Smooth muscle cell of the umbilical artery (primary cell): Measurements from ENCODE around the gene CDH7. TPM values are rescaled to one million over a fixed set of nuclear protein-coding genes. Genes with fewer than 3 reads are reported as not detected.

Experiments used
- total RNA-seq: library from RNA; depleted of rRNA; stranded (reverse); fragments of >200 nt; gene quantifications from 2 replicates; pipeline ENCODE4 v1.2.3, GENCODE V29; 2014

The CDH7 gene
- total RNA-seq, result under 0.01 TPM in 1 of 2 replicates, not detected in the other

GRCh38 chr18:65750389-65751154 lies at the start of gene CDH7:
Gene CDH7, plus strand, starts transcription at chr18:65751012. Its CDS starts 11,831 bp downstream, at chr18:65762843.

